NCI-H1092 (cell line): Measurements from ENCODE around the gene LXN.

Source experiments
- DNase-seq: peaks from one replicate; lab custom pipeline; 2025; lab: John Stamatoyannopoulos, UW

Gene LXN

DNA sequence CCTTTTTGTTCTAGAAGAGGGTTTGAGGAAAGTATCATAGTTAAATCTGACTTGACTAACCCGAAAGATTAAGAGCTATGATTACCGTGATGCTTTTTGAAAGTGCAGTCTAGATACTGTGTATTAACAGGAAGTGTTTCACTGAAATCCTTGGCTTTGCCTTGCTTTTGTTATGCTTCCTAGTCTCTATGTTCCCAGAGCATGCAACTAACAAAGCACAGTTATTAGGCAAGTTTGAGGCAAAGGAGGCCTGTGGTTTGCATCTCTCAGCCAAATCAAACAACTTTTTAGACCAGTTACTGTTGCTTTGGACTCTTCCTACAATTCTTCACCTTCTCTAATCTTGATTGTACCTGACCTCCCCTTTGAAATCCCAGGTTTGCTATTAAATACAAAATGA lies 3.9 kb downstream of the LXN start:
- no peak for DNase-seq

DNA sequence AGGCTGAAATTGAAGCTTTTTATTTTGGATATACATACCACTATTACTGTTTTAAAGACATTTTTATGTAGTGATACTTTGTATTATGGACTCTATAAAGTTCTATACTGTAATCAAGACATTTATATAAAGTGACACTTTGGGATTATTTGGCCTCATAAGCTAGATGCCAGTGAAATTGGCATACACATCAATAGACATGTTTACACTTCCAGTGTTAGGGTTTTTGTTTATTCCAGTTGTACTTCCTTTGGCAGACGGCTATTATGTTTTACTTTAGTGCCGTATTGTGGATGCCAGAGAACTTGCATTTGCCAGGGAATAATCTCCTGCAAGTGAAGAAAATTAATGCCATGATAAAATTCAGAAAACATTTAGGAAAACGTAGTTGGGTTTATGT lies 6.0 kb downstream of the LXN start:
- DNase-seq = no peak

DNA sequence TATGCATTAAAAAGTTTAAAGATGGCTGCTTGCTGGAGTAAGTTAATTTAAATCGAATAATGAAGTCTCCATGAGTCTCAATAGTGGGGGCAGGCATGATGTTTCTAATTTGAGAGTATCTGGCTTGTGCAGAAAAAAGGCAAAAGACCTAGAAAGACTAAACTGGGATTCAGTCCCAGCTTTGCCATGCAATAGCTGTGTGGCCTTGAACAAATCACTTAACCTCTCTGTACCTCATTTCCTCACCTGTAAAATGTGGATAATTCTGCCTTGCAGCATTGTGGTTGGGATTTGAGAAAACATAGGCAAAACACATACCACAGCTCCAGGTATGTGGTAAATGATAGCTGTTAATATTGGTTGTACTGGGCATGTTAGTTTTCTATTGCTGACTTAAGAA lies 8.6 kb downstream of the LXN start:
- no peak for DNase-seq

DNA sequence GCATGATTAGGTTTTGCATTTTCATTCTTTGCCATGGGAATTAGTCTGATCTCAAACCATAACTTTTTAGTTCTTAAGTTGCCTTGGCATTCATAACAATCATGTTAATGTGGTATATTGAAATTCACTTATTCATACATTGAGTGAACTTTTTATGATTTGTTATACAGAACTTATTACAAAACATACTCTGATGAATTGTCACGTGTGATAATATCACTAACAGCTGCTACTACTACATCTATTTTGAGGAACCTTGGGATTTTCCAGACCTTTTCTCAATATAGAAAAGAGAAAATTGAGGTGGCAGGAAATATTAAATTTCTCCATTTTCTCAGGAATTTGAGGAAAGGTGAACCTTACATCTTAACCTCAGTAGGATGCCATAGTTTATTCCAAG lies 9.2 kb downstream of the LXN start:
- DNase-seq = no peak

DNA sequence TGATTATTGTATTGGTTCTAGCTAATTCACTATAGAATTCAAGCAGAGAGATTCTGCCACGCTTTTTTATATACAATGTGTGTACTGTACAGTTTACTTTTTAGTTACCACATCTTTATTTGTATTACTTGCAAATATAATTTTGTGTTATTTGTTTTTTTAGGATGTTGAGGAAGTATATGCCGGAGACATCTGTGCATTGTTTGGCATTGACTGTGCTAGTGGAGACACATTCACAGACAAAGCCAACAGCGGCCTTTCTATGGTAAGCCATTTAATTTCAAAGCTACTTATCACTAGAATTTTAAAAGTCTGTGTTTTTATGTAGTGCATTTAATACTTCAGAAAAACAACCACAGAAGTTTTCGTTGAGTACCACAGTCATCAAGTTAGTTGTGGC lies 11.7 kb downstream of the LXN start:
- no peak for DNase-seq

DNA sequence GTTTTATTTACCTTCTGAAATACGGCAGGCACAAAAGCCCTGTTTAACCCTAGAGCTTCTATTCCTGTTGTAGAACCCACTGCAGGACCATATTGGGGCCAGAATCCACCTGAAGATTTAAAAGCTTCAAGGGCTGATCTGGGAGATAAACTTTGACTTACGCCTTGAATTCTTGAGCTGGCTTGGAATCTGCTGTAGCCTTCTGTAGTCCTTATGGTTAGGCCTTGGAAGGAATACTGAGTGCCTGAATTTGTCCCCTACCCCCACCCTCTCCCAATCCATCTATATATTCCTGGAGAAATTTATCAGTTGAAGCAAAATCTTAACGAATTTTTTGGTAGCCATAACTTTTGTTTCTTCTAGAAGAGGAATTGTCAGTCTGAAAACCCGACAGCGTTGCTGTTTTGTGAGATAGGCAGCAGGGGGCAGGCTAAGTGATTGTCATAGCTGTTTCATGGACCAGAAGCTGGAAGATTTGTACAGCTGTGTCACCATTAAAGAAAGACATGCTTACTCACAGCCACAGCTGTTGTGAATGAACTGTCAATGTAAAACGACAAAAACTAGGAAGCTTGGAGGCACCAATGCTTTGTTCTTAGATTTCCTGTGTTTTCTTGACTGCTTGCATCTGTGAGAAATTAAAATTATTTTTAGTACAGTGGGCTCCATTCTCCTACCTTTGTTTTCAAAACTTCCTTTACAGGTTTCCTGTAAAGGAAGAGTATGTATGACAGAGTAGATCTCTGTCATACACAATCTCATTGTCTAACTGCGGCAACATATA lies 12.8 kb downstream of the LXN start:
- peak; percentile 3 for DNase-seq

DNA sequence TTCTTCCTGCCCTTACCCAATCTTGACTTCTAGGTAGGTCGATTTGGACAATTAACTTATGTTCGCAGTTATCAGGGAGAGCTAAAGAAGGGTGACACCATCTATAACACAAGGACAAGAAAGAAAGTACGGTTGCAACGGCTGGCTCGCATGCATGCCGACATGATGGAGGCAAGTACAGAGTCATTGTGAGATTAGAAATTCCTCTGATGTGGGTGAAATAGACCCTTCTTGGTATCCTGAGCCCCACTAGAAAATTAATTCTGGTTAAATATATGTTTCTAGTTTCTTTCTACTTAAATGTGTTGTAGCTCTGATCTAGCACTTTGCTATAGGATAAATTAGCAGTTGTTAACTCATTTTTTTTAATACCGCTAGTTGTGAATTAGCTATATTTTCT lies 13.6 kb downstream of the LXN start:
- no peak for DNase-seq

DNA sequence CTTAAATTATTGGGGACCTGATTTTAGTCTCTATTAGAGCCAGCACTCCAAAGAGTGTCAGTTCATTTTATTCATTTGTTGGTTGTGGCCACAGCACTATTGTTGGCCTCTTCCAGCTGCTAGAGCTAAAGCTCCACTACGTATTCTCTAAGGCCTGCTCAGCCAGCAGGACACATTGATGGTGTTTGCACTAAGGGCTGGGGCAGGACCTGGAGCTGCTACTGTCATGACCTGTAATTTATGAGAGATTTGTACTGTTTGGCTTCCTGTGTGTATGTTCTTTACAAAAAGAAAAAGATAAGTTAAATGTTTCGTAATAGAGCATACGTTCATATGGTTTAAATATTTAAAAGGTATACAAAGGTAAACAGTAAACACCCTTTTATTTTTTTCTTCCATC lies 20.0 kb downstream of the LXN start:
- DNase-seq = no peak

DNA sequence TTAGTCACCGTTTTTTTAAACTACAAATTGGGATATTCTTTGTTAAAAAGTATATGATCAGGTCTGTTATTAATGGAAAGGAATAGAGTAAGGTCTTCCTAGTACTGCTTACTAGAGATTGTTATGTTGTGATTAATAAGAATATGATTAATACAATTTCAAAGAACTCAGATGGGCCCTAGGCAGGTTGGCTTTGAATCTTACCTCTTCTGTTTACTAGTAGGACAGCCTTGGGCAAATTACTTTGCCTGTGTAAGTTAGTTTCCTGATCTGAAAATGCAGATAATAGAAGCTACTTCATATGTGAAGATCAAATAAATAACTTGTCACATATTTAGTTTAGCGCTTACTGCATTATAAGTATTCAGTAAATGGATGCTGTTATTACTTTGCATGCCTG lies 21.3 kb downstream of the LXN start:
- DNase-seq = no peak

DNA sequence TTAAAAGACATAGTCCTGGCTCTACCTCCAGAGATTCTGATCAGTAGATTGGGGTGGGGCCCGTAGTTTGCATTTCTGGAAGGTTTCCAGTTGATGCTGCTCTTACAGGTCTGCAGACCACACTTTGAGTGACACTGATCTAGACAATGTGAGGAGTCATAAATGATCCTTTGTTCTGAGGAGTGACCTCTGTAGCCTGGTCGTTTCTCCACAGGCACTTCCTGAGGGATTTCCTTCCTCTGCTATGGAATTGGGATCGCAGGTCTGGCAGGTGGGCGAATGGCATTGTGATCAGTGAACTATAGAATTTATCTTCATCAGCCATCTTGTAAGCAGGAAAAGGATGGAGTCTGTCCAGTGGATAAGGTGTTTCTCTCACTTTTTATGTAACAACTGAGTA lies 22.7 kb downstream of the LXN start:
- no peak for DNase-seq

DNA sequence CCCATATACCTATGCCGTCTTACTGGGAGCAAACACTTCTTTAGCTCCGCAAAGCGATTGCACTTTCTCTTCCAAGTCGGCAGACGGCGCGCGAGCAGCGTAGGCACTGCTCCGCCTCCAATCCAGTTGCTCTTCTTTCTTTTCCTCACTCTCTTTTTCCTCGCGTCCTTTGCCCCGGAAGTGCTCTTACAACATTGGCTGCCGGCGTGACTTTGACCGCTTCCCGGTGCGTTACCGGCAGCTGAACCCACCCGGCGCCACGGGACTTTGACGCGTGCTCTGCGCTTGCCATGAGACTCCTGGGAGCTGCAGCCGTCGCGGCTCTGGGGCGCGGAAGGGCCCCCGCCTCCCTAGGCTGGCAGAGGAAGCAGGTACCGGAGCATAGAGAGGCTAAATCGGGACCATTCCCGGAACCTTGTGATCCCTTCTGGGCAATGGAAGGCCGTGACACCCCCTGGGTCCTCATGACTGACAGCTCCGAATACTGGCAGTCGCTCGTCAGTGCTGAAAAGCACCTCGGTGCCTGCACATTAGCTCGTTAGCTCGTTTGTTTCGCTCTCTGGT lies 28.0 kb downstream of the LXN start, which contains the start of gene GFM1:
Gene GFM1, plus strand, starts transcription at position 183 of the 564 bp plus-strand sequence. Its CDS starts 108 bp downstream, at position 291.
- peak; percentile 94 for DNase-seq

DNA sequence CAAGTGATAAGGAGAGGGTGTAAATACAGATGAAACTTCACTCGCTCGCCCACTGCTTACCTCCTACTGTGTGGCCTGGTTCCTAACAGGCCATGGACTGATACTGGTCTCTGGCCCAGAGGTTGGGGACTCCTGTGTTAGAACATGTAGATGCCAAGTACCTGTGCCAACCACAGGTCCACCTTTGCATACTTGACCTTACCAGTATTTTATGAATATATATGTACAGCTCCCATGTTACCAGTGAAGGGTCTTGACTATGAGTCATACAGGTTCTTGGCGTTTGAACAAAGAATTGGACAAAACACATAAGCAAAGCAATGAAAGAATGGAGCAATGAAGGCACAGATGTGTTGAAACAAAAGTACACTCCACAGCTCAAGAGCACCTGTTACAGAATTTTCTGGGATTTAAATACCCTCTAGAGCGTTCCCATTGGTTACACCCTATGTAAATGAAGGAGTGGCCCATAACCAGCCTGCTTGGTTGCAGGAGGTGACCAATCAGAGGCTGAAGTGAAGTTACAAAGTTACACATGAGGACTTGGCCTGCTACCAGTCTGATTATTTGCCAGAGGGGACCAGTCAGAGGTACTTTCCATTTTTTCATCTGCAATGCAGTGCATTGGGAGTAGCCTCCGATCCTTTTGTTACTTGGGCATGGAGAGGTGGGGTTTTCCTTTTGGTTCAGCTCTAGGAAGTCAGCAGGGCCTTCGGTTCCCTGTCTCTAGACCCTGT lies 29.8 kb downstream of the LXN start:
- DNase-seq = no peak

DNA sequence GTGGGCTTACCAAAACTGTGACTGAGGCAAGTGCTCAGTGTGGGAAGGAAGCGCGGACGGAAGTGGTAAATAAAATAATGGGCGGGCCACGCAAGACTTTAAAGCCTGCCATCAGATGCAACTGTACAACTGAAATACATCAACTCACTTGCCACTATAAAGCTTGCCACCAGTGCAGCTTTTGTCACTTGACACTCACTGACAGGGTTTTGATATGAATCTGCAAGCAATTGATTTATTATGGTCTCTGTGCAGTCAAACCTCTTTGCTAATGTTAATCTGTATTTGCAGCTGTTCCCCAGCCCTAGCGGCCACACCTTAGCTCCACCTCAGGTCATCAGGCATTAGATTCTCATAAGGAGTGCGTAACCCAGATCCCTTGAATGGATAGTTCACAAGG lies 30.4 kb downstream of the LXN start:
- DNase-seq = no peak

DNA sequence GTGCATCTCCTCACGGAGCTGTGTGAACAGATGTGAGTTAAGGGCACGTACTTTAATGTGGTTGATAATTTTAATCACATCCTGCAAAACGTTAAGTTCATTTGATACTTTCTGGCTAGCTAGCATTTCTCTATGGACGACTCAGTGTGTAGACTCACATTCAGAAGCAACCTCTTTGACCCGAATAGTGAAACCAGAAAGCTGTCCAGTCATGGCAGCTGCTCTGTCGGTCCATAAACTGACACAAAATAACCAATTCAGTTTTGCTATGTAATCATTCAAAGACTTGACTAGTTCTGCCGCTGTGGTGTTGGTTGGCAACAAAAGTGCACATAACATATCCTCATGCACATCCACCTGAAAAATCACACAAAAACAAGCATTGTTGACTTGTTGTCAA lies 31.8 kb downstream of the LXN start:
- no peak for DNase-seq

DNA sequence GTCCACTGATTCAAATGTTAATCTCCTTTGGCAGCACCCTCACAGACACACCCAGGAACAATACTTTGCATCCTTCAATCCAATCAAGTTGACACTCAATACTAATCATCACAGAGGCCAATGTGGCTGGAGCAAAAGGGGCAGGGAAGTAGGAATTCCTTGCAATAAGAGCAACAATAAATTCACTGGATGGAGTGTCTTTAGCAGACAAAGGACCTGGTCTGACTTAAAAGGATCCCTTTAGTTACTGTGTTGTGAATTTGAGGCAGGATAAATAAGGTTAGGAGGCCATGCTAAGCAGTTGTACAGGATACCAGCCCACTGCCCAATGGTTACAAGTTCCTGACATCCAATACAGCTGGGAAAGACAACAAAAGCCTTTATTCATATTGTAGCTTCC lies 40.5 kb downstream of the LXN start:
- no peak for DNase-seq

DNA sequence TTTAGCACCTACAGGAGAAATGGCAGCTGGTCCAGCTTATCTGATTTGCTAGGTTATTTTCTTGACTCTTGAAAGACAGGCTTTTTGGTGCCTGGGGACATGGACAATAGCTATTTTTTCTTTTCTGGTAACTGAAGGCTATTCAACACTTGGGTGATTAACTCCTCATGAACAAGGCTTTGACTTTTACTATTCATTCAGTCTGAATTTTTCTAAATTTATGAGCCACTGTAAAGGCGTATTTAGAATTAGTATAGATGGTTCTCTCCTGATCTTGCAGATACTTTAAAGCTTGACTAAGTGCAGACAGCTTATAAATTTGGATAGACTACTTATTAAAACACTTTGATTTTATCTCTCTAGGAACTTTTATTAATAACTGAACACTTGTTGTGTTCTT lies 46.6 kb downstream of the LXN start:
- no peak for DNase-seq

DNA sequence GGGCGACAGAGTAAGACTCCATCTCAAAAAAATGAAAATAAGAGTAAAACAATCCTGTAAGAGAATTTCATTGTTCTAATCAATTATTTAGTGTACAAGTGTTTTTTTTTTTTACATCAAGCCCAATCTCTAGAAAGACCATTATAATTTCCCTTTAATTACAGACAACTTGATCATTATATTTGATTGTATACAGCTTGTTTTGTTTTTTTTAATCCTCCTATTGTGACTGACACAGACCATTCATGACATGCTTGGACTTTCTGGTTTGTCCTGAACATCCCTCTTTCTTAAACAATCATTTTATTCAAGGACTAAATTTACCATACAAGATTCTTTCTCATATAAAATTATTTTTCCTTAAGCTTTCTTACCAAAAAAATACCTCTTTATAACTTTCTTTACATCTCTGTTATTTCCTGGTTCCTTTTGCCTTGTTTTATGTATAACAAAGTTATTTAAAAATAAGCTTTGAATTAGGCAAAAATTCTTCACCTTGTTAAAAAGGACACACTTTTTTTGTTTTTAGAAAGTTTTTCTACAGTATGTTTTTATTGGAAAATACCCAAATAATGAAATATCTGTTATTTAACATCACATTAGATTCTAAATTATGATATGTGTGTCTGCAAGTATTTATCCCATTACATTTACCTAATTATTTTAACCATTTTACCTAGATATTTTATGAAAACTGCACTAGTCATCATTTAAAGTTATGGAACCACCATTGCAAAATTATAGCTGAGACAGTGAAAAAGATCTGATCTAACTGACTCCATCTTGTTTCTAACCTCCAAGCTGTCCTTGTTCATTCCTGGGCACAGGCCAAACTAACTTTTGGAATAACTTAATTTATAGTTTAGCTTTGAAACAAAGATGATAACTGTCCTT lies 54.2 kb downstream of the LXN start:
- DNase-seq = no peak
